NCI-H446 (cell line): ENCODE results near the gene NSF.

Source experiments
- DNase-seq, 2 experiments: peaks; one replicate each; lab custom pipeline; 2025; lab: John Stamatoyannopoulos, UW

Gene NSF

GRCh38 chr17:46717999-46718398 lies 127.5 kb downstream of the NSF start:
- no peak for DNase-seq

DNA sequence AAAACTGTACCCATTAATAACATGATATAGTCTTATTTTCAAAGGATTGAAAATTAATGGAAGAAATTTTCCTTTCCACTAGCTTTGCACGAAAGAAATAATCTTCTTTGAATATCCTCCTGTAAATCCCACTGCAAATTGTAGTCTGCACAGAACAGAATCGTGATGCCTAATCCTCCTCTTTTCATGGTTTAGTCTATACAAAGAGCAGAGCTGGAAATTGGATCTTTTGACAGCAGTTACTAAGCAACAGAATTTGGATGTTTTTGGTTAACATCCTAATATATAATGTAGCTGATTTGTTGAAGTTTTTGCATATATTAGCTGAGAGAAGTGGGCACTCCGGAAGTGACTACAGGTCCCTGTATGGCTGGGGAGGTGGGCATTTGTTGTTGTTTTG lies 129.4 kb downstream of the NSF start:
- DNase-seq = no peak

- no peak for DNase-seq
Observed at GRCh38 chr17:46720408-46720807, 129.9 kb downstream of the NSF start.

DNA sequence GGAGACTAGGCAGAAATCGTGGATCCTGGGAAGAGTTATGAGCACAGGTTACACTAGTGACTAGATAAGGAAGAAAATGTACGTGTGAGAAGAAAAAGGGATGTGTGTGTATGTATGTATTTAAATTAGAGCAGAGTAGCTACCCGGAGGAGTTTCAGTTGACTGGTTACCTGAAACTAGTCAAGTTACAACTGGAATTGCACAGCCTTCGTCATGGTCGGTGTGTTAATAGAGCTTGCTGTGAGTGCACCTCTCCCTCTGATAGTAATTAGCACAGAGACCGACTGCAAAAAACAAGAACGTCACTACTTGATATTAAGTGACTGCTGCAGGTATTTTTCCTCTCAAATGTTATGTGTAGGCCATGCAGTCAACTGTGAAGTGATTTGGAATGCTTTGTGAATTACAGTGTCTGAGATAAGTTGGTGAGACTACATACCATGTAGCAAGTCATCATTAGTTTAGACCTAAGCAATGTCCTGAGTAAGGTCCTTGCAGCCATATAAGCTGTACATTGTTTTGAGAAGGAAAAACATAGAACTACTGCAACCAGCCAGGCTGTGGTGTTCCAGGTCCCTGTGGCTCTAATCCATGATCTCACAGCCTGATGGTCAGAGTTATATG lies 132.3 kb downstream of the NSF start:
- DNase-seq = no peak

GRCh38 chr17:46726206-46726605 lies 135.7 kb downstream of the NSF start:
- no peak for DNase-seq

DNA sequence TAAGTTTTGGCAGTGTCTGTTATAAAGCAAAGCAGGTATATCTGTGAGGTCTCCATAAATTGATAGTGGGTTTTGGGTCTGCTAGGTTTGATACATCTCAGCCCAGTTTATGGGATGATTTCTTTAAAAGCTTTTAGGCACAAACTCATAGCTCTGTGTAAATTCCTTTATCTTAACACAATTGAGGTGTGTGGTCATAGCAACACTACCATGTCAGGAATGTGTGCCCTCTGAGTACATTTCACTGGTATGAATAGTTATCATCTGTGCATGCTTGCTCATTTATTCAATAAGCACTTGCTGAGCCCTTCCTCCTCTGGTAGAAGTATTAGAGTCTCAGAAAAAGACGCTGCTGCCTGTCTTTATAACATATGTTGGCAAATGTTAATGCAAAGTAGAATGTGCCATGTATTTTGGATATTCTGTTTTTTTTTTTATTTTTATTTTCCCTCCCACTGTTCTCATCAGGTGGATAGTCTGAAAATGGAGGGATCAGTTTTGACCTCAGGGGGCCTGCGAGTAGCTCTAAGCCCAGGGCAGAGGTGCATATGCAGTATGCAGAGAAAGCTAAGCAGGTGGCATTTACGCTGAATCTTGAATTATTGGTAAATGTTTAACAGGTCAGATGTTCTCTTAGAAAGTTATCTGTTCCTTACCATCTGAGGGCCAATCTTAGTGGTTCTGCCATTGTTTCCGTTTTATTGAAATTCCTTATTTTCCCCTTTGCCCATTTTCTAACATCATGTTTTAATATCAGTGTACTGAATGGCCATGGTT lies 137.3 kb downstream of the NSF start:
- no peak for DNase-seq

DNA sequence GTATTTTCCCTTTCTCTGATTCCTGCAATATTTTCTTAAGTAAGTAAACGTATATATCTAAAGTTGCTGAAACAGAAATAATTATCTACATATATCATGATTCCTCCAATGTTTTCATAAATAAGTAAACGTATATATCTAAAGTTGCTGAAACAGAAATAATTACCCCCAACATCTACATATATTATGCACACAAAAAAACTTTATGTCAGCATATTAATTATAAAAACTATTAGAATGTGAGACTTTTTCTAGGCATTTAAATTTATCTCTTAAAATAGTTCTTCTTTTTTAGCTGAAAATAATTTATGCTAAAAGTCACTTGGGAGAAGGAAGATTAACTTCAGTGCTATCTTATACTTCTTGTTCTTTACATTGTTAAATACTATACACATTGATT lies 139.6 kb downstream of the NSF start:
- no peak for DNase-seq

DNA sequence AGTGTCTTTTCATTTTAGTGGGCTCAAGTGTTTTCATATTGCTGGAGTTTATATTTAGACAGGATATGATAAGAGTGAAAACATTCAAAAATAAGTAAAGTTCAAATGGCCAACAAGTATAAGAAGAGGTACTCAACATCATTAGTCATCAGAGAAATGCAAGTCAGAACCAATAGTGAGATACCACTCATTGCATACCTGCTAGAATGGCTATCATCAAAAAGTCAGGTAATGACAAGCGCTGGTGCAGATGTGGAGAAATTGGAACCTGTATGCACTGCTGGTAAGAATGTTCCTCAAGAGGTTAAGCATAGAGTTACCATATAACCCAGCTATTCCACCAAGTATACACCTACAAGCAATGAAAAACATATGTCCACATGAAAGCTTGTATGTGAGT lies 140.2 kb downstream of the NSF start:
- DNase-seq = no peak

- no peak for DNase-seq
Observed at GRCh38 chr17:46732160-46732559, 141.7 kb downstream of the NSF start.

GRCh38 chr17:46732754-46733398 lies 142.4 kb downstream of the NSF start:
- no peak for DNase-seq

- no peak for DNase-seq
Observed at GRCh38 chr17:46733837-46734475, 143.5 kb downstream of the NSF start.

DNA sequence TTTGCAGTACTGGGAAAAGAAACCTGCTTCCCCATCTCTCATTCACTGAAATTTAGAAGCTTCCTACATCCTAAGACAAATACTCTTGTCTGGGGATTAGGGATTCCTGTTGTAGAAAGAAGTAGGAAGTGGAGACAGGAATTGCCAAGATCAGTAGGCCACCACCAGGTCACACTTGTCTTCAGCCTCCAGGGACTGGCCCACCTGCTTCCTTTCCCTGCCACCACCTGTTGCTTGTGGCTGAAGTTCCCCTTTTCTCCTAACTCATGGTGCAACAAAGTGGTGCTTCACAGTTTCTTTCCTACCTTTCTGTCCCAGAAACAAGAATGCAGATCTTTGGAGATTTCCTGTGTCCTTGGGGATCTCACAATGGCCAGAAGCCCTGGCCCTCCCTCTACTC lies 145.6 kb downstream of the NSF start:
- no peak for DNase-seq

DNA sequence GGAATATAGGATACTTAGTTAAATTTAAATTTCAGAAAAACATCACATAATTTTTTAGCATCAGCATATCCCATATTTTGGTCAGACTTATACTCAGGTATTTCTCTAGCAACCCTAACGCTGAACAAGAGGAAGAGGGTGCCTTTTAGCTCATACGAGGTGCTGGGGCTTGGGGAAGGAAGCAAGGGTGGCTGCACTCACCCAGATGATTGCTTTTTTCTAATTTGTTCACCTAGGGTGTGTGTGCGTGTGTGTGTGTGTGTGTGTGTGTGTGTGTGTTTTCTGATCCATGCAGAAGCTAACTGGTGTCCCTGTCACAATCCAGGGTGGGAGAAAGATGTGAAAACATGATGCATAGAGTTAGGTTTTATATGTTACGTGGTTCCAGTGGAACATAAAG lies 146.9 kb downstream of the NSF start:
- DNase-seq = no peak

- no peak for DNase-seq
Observed at GRCh38 chr17:46738544-46738943, 148.1 kb downstream of the NSF start.

GRCh38 chr17:46739982-46740381 lies 149.5 kb downstream of the NSF start:
- DNase-seq = no peak

DNA sequence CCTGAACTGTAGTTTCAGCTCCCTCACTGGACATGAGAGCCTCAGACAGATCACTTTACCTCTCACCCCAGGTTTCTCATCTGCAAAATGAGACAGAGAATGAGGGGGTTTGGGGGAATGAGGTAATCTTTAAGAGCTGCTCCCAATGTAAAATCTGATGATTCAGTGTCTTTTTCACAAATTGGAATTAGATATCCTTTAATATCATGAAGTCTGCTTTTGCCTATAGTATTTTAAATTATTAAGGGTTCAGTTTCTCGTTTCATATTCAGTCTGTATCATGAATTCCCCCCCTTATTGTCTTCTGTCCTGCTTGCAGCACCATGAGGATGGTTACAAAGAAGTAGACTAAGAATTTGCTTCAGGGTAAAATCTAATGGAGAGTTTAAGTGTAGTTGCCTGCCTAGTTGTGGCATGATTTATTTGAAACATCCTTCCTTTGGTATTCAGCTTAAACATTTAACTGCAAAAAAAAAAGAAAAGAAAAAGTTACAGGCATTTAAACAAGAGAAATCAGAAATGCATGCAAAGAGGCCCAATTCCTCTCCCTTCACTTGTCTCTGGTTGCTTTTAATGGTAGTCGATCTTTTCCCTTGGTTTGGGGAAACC lies 150.8 kb downstream of the NSF start:
- no peak for DNase-seq

- DNase-seq = peak in 1 of 2 experiments; percentile 15
Observed at GRCh38 chr17:46742565-46743270, 152.2 kb downstream of the NSF start.

DNA sequence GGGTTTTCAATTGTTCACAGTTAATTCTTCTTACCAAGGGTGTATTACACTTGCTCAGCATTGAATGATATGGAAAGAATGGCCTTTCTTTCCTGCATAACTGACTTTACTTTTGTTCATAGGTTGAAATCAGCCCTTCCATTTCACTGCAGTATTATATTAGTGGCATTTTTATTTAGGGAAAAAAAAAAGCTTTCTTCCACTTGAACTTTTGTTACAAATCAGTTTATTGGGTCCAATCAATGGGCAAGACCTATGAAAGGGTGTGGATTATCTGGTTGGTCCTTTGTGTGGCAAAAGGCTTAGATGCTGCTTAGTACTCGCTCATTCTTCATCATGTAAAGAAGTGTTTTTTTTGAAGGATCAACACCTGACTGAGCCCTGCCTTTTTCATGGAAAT lies 154.0 kb downstream of the NSF start:
- no peak for DNase-seq

- DNase-seq = no peak
Observed at GRCh38 chr17:46745376-46745775, 154.9 kb downstream of the NSF start.

DNA sequence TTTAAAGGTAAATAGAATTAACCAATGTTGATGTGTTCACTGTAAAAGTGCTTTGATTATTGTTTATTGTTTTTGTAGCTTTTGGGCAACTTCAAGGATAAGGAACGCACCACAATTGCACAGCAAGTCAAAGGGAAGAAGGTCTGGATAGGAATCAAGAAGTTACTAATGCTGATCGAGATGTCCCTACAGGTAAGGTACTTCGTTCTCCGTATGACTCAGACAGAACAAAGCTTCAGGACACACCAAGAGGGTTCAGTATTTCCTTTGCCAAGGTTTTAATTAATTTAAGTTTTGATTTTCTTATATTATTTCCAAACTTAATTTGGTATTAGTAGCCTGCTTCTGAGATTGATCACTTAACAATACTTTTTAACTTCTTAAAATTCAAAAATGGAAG lies 161.0 kb downstream of the NSF start:
- DNase-seq = no peak

GRCh38 chr17:46753776-46754175 lies 163.3 kb downstream of the NSF start:
- no peak for DNase-seq
